Glutamatergic neuron (in vitro differentiated cells): Measurements from ENCODE around the gene GALNT3. TPM values are rescaled to one million over a fixed set of nuclear protein-coding genes. Genes with fewer than 3 reads are reported as not detected.

ENCODE experiments used
- DNase-seq: peaks from one replicate; pipeline ENCODE4 v3.0.0; 2022
- H3K27ac Mint-ChIP-seq: one replicate; pipeline ENCODE4 v1.8.0; 2020; ENCODE audit warnings: mild to moderate bottlenecking, mixed read lengths, inconsistent platforms; ENCODE audit not compliant: unreplicated experiment
- H3K27me3 Mint-ChIP-seq: one replicate; pipeline ENCODE4 v1.8.0; 2020; ENCODE audit warnings: mild to moderate bottlenecking, moderate library complexity, mixed read lengths, inconsistent platforms; ENCODE audit not compliant: unreplicated experiment
- H3K36me3 Mint-ChIP-seq: one replicate; pipeline ENCODE4 v1.8.0; 2020; ENCODE audit warnings: mild to moderate bottlenecking, mixed read lengths, inconsistent platforms; ENCODE audit not compliant: unreplicated experiment
- H3K4me1 Mint-ChIP-seq: one replicate; pipeline ENCODE4 v1.8.0; 2020; ENCODE audit warnings: mild to moderate bottlenecking, low read depth, mixed read lengths, inconsistent platforms; ENCODE audit not compliant: unreplicated experiment
- H3K4me3 Mint-ChIP-seq: one replicate; pipeline ENCODE4 v1.8.0; 2020; ENCODE audit warnings: mild to moderate bottlenecking, mixed read lengths, inconsistent platforms; ENCODE audit not compliant: unreplicated experiment
- H3K9me3 Mint-ChIP-seq: one replicate; pipeline ENCODE4 v1.8.0; 2020; ENCODE audit warnings: mild to moderate bottlenecking, moderate library complexity, mixed read lengths, inconsistent platforms; ENCODE audit not compliant: unreplicated experiment
- total RNA-seq: library from RNA; stranded (reverse); fragmentation: NEBNext Ultra II Directional; extraction: Animal tissue kit (Norgen Biotek cat#: 25700); gene quantifications from one replicate; pipeline ENCODE4 v1.2.1, GENCODE V29; 2021; ENCODE audit not compliant: unreplicated experiment
- TF ChIP-seq, protein P1 (sequence below): fragments of 200-600 bp; sonication (generic); IDR thresholded peaks from one replicate; pipeline ENCODE4 v1.5.0; 2021; ENCODE audit not compliant: partially characterized antibody, unreplicated experiment

The GALNT3 gene
- total RNA-seq, 1 donor from 2014 or later = 1.3 TPM

DNA sequence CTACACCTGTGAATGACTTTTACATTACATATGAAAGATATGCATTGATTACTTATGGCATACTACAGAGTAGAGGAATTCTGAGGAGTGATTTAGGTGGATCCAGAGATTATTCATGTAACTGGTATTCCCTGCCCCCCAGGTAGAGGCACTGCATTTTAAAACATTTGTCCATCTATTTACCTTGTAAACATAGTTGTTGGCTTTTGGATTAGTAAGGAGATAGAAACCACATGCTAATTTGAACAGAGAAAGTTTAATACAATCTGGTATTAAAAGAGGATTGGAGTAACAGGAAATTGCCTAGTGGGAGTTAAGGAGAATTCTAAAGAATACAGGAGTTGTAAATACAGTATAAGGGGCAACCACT lies 15.9 kb downstream of the GALNT3 start:
- Mint-ChIP-seq H3K36me3 (peaks cover 4% of the 10 kb centered on the region), H3K4me1 (peaks cover 11% of the 10 kb centered on the region), H3K27ac (no peak overlapping the region), H3K27me3 (no peaks in the 10 kb centered on the region), H3K9me3 (no peaks in the 10 kb centered on the region), H3K4me3 (no peak overlapping the region)
- DNase-seq = no peak
- TF ChIP-seq, protein P1, sequence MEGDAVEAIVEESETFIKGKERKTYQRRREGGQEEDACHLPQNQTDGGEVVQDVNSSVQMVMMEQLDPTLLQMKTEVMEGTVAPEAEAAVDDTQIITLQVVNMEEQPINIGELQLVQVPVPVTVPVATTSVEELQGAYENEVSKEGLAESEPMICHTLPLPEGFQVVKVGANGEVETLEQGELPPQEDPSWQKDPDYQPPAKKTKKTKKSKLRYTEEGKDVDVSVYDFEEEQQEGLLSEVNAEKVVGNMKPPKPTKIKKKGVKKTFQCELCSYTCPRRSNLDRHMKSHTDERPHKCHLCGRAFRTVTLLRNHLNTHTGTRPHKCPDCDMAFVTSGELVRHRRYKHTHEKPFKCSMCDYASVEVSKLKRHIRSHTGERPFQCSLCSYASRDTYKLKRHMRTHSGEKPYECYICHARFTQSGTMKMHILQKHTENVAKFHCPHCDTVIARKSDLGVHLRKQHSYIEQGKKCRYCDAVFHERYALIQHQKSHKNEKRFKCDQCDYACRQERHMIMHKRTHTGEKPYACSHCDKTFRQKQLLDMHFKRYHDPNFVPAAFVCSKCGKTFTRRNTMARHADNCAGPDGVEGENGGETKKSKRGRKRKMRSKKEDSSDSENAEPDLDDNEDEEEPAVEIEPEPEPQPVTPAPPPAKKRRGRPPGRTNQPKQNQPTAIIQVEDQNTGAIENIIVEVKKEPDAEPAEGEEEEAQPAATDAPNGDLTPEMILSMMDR = no peak

DNA sequence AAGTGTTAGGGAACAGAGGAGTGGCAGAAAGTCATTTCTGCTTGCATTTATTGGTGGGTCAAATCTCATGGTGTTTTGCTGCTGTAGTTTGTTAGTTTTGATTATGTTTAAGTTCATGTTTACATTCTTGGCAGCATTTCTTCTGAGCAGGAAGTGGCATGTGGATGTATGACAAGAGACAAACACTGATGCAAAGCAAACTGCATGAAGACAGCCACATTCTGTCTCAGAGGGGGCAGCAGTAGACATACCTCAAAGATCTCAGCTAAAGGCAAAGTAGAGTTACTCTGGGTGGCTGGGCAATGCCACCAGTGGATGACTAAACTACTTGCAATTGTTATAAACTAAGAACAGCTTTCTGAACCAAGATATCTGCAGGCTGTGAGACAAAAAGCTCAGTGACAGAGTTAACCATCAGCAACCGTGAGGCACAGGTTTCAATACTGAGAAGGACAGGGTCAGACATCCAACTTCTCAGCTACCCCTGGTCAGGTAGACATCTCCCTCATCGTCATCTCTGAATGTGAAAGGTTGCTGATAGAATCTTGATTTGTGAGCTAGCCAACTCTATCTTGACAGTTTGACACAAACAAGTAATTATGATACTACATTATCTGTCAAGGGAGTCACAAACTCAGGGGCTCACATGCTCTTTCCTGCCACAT lies 16.4 kb downstream of the GALNT3 start:
- H3K9me3 Mint-ChIP-seq = no peaks in the 10 kb centered on the region
- no peak overlapping the region for H3K27ac Mint-ChIP-seq
- no peak overlapping the region for H3K4me3 Mint-ChIP-seq
- DNase-seq = no peak
- TF ChIP-seq, protein P1 = no peak
- H3K36me3 Mint-ChIP-seq = peaks cover 4% of the 10 kb centered on the region
- H3K4me1 Mint-ChIP-seq = peaks cover 11% of the 10 kb centered on the region
- no peaks in the 10 kb centered on the region for H3K27me3 Mint-ChIP-seq

DNA sequence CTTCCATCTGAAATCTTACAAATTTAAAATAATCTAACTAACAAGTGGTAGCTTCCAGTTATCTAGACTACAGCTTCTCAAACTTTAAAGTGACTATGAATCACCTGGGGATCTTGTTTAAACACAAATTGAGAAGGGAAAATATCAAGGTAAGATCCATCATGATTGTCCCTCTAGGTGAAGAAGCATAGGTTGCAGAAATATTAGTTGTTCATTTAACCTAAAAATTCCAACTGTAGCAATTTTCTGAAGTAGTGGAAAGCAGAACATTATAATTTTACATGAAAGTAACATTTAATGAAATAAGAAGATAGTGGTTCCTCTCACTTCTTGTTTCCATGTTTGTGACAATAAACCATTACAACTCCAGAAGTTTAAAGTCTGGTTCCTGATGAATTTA lies 17.3 kb downstream of the GALNT3 start:
- DNase-seq = no peak
- H3K27me3 Mint-ChIP-seq = no peaks in the 10 kb centered on the region
- H3K9me3 Mint-ChIP-seq = no peaks in the 10 kb centered on the region

DNA sequence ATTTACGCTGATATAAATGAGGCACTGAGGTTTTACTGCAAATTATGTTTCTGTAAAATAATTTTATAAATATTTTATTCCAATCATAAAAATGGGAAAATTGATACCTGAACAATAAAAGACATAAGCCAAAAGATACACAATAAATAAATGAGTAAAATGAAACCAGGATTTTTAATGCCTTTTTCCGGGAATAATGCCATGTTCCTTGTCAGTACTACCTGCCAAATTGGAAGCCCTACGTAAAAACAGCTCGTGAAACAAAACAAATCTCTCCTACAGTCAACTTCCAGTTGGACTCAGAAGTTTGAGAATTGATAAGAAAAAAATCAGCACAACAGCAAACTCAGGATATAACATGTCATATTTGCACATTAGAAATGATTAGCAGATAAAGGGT lies 18.0 kb downstream of the GALNT3 start:
- no peaks in the 10 kb centered on the region for H3K27me3 Mint-ChIP-seq
- no peak overlapping the region for H3K27ac Mint-ChIP-seq
- DNase-seq = no peak
- peaks cover 4% of the 10 kb centered on the region for H3K36me3 Mint-ChIP-seq
- H3K4me3 Mint-ChIP-seq = no peak overlapping the region
- no peaks in the 10 kb centered on the region for H3K9me3 Mint-ChIP-seq
- peaks cover 11% of the 10 kb centered on the region for H3K4me1 Mint-ChIP-seq
- TF ChIP-seq, protein P1 = no peak

More for the DNA sequence above, 17.3 kb downstream of the GALNT3 start:
- Mint-ChIP-seq H3K4me1 (peaks cover 11% of the 10 kb centered on the region), H3K4me3 (no peak overlapping the region), H3K36me3 (peaks cover 4% of the 10 kb centered on the region), H3K27ac (no peak overlapping the region)
- TF ChIP-seq, protein P1 = no peak

DNA sequence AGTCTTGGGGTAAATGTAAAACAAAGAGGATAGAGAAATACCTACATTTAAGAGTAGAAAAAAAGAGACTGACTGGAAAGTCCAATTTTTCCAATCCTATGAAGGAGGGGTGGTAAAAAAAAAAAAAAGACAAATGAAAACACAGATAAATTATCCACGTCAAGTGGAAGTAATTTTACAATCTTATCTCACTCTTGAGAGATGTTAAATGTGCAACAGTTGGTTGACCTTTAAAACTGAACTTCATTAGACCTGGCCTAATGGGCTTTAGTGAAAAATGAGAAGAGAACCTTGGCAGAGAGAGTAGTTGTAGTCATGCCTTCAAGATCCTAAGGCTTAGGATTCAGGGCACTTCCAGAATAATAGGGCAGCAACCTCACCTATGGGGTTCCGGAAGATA lies 20.4 kb downstream of the GALNT3 start:
- TF ChIP-seq, protein P1 = no peak
- H3K27ac Mint-ChIP-seq = no peak overlapping the region
- H3K4me1 Mint-ChIP-seq = peaks cover 11% of the 10 kb centered on the region
- no peak overlapping the region for H3K4me3 Mint-ChIP-seq
- no peaks in the 10 kb centered on the region for H3K36me3 Mint-ChIP-seq
- H3K27me3 Mint-ChIP-seq = no peaks in the 10 kb centered on the region
- no peaks in the 10 kb centered on the region for H3K9me3 Mint-ChIP-seq
- no peak for DNase-seq
